ENCODE data around the gene LRRC37A.
"Not testable (repeated sequence)": the region's sequence is repeated elsewhere in the genome, so short reads cannot be mapped to it uniquely, and the experiment has no call there.

The LRRC37A gene

DNA sequence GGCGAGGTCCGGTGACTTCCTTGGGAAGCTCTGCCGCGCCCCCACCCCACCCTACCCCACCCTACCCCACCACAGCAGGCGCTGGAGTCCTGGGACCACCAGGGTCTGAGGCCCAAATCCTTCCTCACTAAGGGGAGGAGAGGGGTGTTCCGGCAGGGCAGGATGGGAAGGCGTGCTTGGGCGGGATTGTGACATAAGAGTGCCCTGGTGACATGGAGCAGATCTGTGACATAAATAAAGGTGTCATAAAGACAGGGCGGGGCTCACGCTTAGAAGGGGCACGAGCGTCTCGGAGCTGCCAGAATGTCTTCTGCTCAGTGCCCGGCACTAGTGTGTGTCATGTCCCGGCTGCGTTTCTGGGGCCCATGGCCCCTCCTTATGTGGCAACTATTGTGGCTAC lies at the start of gene LRRC37A:
Gene LRRC37A, plus strand, starts transcription at position 301 of the 400 bp plus-strand sequence. Its CDS starts 3 bp downstream, at position 304.
- DNase-seq (ENCODE audit: low read depth): not testable (repeated sequence)

DNA sequence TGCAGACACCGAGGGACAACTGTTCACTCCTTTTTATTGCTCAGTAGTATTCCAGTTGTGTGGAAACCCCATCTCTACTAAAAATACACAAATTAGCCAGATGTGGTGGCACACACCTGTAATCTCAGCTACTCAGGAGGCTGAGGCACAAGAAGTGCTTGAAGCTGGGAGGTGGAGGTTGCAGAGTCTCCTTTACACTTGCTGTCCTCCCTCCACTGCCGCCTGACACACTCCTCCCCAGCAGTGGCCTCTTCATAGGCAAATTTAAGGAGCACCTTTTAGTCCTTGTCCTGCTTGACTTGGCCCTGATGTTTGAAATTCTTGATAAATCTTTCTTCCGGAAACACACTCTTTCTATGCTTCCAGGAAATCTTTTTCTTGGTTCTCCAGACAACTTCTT lies 45.8 kb upstream of the LRRC37A start:
- not testable (repeated sequence) for DNase-seq (ENCODE audit: low read depth)

DNA sequence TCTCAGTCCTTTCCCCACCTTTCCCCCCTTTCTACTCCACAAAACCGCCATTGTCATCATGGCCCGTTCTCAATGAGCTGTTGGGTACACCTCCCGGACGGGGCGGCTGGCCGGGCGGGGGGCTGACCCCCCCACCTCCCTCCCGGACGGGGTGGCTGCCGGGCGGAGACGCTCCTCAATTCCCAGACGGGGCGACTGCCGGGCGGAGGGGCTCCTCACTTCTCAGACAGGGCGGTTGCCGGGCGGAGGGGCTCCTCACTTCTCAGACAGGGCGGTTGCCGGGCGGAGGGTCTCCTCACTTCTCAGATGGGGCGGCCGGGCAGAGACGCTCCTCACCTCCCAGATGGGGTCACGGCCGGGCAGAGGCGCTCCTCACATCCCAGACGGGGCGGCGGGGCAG lies 42.1 kb upstream of the LRRC37A start:
- not testable (repeated sequence) for DNase-seq (ENCODE audit: low read depth)

DNA sequence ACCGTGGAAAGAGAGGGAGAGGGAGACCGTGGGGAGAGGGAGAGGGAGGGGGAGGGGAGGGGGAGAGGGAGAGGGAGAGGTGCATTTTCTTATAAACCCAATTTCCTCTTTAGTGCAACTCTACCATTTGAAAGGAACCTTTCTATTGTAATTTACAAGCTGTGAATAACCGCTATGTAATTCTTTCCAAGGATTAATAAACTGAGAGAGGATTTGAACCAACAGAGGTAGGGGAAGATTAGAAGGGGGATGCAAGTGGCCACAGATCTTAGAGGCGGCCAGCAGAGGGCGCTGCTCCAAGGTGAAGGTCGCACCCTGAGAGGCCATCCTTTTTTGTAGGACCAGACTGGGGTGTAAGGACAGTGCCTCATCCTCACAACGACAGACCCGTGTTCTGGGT lies 41.2 kb upstream of the LRRC37A start:
- DNase-seq (ENCODE audit: low read depth): peak; percentile 71

DNA sequence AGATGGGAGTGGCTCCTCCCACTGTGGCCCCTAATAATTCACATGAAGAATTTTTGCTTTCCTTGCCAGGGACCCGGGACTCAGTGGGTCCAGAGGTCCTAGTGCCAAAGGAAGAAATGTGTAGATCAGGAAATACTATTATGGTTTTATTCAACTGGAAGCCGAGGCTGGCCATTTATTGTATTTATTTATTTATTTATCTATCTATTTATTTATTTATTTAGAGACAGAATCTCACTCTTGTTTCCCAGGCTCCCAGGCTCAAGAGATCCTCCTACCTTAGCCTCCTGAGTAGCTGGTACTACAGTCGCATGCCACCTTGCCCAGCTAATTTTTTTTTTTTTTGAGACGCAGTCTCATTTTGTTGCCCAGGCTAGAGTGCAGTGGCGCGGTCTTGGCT lies 40.7 kb upstream of the LRRC37A start:
- not testable (repeated sequence) for DNase-seq (ENCODE audit: low read depth)

- DNase-seq (ENCODE audit: low read depth): not testable (repeated sequence)
These were observed 38.6 kb upstream of the LRRC37A start for GRCh38 chr17:46256369-46256768.

- not testable (repeated sequence) for DNase-seq (ENCODE audit: low read depth)
These were observed 34.9 kb upstream of the LRRC37A start for GRCh38 chr17:46259845-46260661.

DNA sequence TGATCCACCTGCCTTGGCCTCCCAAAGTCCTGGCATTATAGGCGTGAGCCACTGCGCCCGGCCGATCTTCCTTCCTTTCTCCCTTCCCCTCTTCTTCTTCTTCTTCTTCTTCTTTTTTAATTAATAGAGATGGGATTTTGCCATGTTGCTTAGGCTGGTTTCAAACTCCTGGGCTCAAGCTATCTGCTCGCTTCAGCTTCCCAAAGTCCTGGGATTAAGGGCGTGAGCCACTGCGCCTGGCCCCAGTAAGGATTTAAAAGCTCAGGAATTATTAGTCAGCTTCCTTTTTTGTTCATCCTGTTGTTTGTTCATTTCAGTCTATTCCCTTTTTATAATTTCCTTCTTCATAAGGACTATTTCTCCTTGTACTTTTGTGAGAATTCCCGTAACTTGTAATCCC lies 32.7 kb upstream of the LRRC37A start:
- DNase-seq (ENCODE audit: low read depth): no peak

DNA sequence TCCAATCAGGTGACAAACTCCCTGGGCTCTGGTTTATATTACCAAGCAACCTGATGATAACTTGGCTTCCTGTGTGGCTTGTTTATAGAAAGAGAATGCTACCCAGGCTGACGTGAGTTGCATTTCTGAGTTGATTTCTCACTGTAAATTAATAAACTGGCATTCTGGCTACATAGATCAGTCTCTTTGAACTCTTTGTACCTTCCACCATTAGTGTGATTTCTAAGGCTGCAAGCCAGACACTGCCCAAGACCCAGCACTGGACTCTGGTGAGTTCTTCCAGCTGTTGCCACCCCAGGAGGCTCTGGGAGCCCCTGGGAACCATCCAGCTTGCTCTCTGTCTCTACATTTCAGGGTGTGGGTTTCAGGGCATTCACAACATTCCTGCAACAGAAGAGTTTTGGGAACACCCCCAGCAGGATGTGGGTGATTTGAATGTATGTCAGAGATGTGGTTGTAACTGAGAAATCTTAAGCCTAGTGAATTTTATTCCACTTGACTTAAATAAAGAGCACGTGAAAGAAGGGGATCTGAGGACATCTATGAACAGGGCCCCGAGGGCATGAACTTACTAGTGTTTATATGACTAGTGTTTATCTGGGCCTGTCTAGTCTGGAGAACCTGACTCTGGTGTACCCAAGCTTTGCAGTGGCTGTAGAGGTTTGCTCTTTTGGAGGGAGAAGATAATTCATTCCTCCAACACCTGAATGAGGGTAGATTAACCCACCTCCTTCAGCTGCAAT lies 30.3 kb upstream of the LRRC37A start:
- no peak for DNase-seq (ENCODE audit: low read depth)

GRCh38 chr17:46266063-46266655 lies 28.8 kb upstream of the LRRC37A start:
- DNase-seq (ENCODE audit: low read depth): not testable (repeated sequence)

GRCh38 chr17:46266656-46267544 lies 28.0 kb upstream of the LRRC37A start:
- DNase-seq (ENCODE audit: low read depth): peak; percentile 75

- no peak for DNase-seq (ENCODE audit: low read depth)
These were observed 24.9 kb upstream of the LRRC37A start for GRCh38 chr17:46270032-46270431.

DNA sequence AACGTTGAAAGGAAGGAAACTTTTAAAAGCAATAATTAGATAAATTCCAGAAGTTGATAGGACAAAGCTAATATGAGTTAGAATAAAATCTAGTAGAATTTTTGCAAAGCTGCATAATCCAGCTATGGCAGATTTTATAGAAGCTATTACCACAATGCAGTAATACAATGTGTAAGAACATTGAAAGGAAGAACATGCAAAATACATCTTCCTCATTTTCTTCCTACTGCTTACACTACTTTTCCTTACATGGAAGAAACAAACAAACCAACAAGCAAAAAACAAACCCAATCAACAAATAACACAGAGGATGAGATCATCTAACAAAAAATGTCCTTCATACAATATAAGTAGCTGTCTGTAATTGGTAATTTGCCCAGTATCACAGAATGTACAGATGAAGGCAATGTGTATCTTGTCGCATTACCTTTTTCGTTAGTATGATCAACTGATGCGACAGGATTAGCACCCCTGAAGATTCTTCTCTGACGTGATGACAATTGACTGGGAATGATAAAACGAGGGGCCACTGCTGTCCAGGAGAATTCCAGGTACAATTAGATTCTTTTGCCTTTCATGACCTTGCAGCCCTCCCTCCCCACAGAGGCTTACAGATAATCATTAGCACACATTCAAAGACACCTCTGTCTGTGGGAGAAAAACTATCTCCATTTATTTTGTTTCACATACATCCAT lies 21.2 kb upstream of the LRRC37A start:
- no peak for DNase-seq (ENCODE audit: low read depth)

DNA sequence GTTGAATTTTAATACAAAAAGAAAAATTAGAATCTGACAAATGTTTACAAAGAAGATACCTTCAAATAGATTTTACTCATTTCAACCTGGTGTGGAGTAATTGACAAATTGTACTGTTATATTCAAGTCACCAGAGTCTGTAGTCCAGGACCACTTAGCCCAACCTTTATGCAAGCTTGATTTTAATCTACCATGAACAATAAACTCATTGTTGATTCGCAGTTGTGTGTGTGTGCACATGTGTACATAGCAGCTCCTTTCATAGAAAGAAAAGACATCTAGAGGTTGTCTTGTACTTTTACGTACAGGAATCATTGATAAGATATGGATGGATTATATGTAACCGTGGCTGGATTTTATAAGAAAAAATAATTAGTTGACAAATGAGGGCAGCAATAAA lies 20.7 kb upstream of the LRRC37A start:
- no peak for DNase-seq (ENCODE audit: low read depth)

- DNase-seq (ENCODE audit: low read depth): not testable (repeated sequence)
These were observed 18.0 kb upstream of the LRRC37A start for GRCh38 chr17:46276728-46277479.

- not testable (repeated sequence) for DNase-seq (ENCODE audit: low read depth)
These were observed 13.6 kb upstream of the LRRC37A start for GRCh38 chr17:46281336-46281735.

- DNase-seq (ENCODE audit: low read depth): not testable (repeated sequence)
These were observed 12.3 kb upstream of the LRRC37A start for GRCh38 chr17:46282635-46283034.

DNA sequence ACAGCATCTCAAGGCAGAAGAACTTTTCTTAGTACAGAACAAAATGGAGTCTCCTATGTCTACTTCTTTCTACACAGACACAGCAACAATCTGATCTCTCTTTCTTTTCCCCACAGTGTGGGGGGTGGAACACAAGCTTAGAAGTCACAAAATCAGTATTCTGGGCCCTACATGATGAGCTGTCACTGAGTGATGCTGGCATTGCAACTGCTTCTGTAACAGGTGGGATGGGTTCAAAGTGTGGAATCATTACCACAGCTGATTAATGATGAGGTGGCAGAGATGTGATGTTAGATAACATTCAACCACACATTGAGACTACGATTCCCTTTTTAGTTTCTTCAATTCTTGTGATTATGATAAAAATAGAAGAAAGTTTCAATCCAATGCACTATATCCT lies 10.5 kb upstream of the LRRC37A start:
- DNase-seq (ENCODE audit: low read depth): not testable (repeated sequence)

- not testable (repeated sequence) for DNase-seq (ENCODE audit: low read depth)
These were observed 9.4 kb upstream of the LRRC37A start for GRCh38 chr17:46285500-46285899.

- DNase-seq (ENCODE audit: low read depth): peak; percentile 62
These were observed 8.1 kb upstream of the LRRC37A start for GRCh38 chr17:46286764-46287221.
